Measurements from ENCODE around the gene SKAP2. TPM values are rescaled to one million over a fixed set of nuclear protein-coding genes. Genes with fewer than 3 reads are reported as not detected.

SKAP2 gene
- total RNA-seq, 1 experiment from 2014 or later, result 3.2 TPM

GRCh38 chr7:26657206-26657641, 207.2 kb downstream of the SKAP2 start:
- no peak overlapping the region for H4K8ac ChIP-seq (replicated peaks; ENCODE audit: insufficient read length, low read depth, low read length)
- peak; percentile 48; the same call in 2 of the 3 replicates for TF ChIP-seq CTCF (conservative IDR thresholded peaks at IDR 0.05)

More at GRCh38 chr7:26657206-26657641, 207.2 kb downstream of the SKAP2 start:
- no peaks in the 10 kb centered on the region for H4K20me1 ChIP-seq (ENCODE audit: control insufficient read depth, insufficient read depth, insufficient read length)
- no peak overlapping the region for H3T11ph ChIP-seq (ENCODE audit: low read length)
- no peak for DNase-seq
- H2BK12ac ChIP-seq (ENCODE audit: insufficient read length, low read depth, low read length), result no peak overlapping the region
- Mint-ChIP-seq H3K4me3 (peak overlapping the region in 1 of 2 experiments; percentile 66; a peak in 4 of 5 replicates), H3K4me1 (peaks cover 58 to 67% of the 10 kb centered on the region in 2 experiments), H3K36me3 (ENCODE audit: insufficient read depth in 1 of 3, low read depth in 3 of 3) (no peaks in the 10 kb centered on the region), H3K27me3 (ENCODE audit: low read depth) (no peaks in the 10 kb centered on the region; the same call in 1 of the 2 replicates), H3K9me3 (no peaks in the 10 kb centered on the region), H3K27ac (peak overlapping the region in 1 of 3 experiments; percentile 44; a peak in 1 of 7 replicates)
- no peak overlapping the region for H2BK20ac ChIP-seq (ENCODE audit: low read depth, low read length, poor library complexity, severe bottlenecking)
- no peaks in the 10 kb centered on the region for H3K79me2 ChIP-seq (ENCODE audit: insufficient read depth, low read length)
- H2BK15ac ChIP-seq (ENCODE audit: low read depth, low read length), result no peak overlapping the region
- H3K9ac ChIP-seq (ENCODE audit: extremely low read depth, insufficient read length, low read length), result no peak overlapping the region
- no CpG with 5 or more reads among the region's 2 CpGs for WGBS (ENCODE audit: extremely low coverage, insufficient read length, low lambda C conversion rate)
- no peak overlapping the region for H4K91ac ChIP-seq (ENCODE audit: insufficient read length, low read depth, low read length)
- peak overlapping the region; percentile 60 for H3K4me2 ChIP-seq (ENCODE audit: insufficient read depth, insufficient read length, low read length)
- H3K79me1 ChIP-seq (ENCODE audit: insufficient read depth, low read depth, low read length, poor library complexity, severe bottlenecking), result no peaks in the 10 kb centered on the region
- H3K9me3 ChIP-seq (ENCODE audit: control insufficient read depth, low read depth, low read length), result no peaks in the 10 kb centered on the region
- H3K4me1 ChIP-seq (ENCODE audit: insufficient read depth, low read length), result peaks cover 5% of the 10 kb centered on the region; the same call in 1 of the 2 replicates
- no peak overlapping the region for H2BK5ac ChIP-seq (ENCODE audit: insufficient read length, low read length)
- H3K56ac ChIP-seq (ENCODE audit: insufficient read length, low read depth, low read length), result no peak overlapping the region
- H3K23me2 ChIP-seq (ENCODE audit: insufficient read length, low read depth, low read length, poor library complexity, severe bottlenecking), result peaks cover 5% of the 10 kb centered on the region
- H4K5ac ChIP-seq (ENCODE audit: insufficient read length, low read depth, low read length), result no peak overlapping the region
- no peak overlapping the region for H3K27ac ChIP-seq (ENCODE audit: insufficient read length, low read depth, low read length)
- no peak overlapping the region for H2AFZ ChIP-seq (ENCODE audit: low read length)
- H2BK120ac ChIP-seq (ENCODE audit: low read depth, low read length, poor library complexity, severe bottlenecking), result no peak overlapping the region
- H3K14ac ChIP-seq (ENCODE audit: insufficient read depth, low read length), result no peak overlapping the region
- no peak overlapping the region for H3K18ac ChIP-seq (ENCODE audit: insufficient read length, low read depth, low read length)
- H3K23ac ChIP-seq (ENCODE audit: insufficient read length, low read depth, low read length), result no peak overlapping the region
- H3K4ac ChIP-seq (ENCODE audit: low read depth, low read length), result no peak overlapping the region
- H2AK5ac ChIP-seq (ENCODE audit: insufficient read length, low read length), result no peak overlapping the region
- H3K27me3 ChIP-seq (ENCODE audit: insufficient read depth, low read length), result no peaks in the 10 kb centered on the region

All from H9 (cell line).